K562 (cell line): ENCODE data around the gene AP1B1. TPM values are rescaled to one million over a fixed set of nuclear protein-coding genes. Genes with fewer than 3 reads are reported as not detected.

ENCODE experiments used
- ATAC-seq: fragments of 200-7000 bp; cut with Tn5 transposase; 3 replicates; pipeline ENCODE4 v1.9.1; 2020; ENCODE audit warnings: moderate library complexity
- BruUV-seq: library from RNA; stranded (reverse); fragments of 400-500 nt; replicated peaks from 2 replicates; lab custom pipeline; 2021; lab: Mats Ljungman, UMichigan
- CTCF ChIA-PET: fragments of 300-600 bp; formaldehyde crosslinking; extraction: SDS; loops from one replicate; lab custom pipeline; 2021; ENCODE audit warnings: low intra/inter-chr PET ratio; lab: Yijun Ruan, JAX
- POLR2A ChIA-PET: fragments of 300-600, 350-650 bp; sonication (Branson Sonifier 250); formaldehyde crosslinking; extraction: SDS; loops from one replicate; lab custom pipeline; 2021; ENCODE audit warnings: antibody characterized with exemption, inconsistent platforms; lab: Yijun Ruan, JAX
- DNase-seq, 4 experiments: peaks; one replicate each; pipeline versions ENCODE4 v3.0.0 to v3.0.0-alpha.2; 2011 to 2018; ENCODE audit warnings: low spot score in 3 of 4, mixed read lengths in 3 of 4; ENCODE audit errors: extremely low read depth in 1 of 4
- FAIRE-seq: peaks from 2 replicates; lab custom pipeline; 2011; peaks lifted over from hg19 to GRCh38; lab: Jason Lieb, UNC
- H2AFZ ChIP-seq: 2 replicates; pipeline ENCODE4 v1.6.0; 2011; ENCODE audit warnings: low read depth, low read length, control low read depth, inconsistent platforms
- H3K27ac ChIP-seq: fragments of 200-600 bp; 3 replicates; pipeline ENCODE4 v1.8.0; 2011; ENCODE audit warnings: low read depth, mild to moderate bottlenecking, control low read depth, inconsistent platforms, low read length, moderate library complexity, mixed read lengths; ENCODE audit errors: extremely low read depth
- H3K27me3 ChIP-seq, 2 experiments: fragments of 300-600 bp in 1 of 2; 2 replicates in 1 of 2; 3 replicates in 1 of 2; pipeline versions ENCODE4 v1.6.0 to v1.8.0; 2011; ENCODE audit warnings: inconsistent platforms in 2 of 2, low read length in 2 of 2, mild to moderate bottlenecking in 1 of 2, mixed read lengths in 1 of 2, moderate library complexity in 1 of 2; ENCODE audit not compliant: control insufficient read depth in 2 of 2, insufficient read depth in 2 of 2
- H3K36me3 ChIP-seq: fragments of 300-600 bp; 3 replicates; pipeline ENCODE4 v1.8.0; 2011; ENCODE audit warnings: mild to moderate bottlenecking, low read length, inconsistent platforms; ENCODE audit not compliant: control insufficient read depth, insufficient read depth
- H3K4me1 ChIP-seq, 2 experiments: fragments of 200-600 bp in 1 of 2; replicated peaks in 1 of 2; 2 replicates in 1 of 2; 3 replicates in 1 of 2; pipeline versions ENCODE4 v1.5.1 to v1.8.0; 2011; ENCODE audit warnings: inconsistent platforms in 2 of 2, low read length in 2 of 2, mild to moderate bottlenecking in 1 of 2, mixed read lengths in 1 of 2, moderate library complexity in 1 of 2; ENCODE audit not compliant: control insufficient read depth in 2 of 2, insufficient read depth in 2 of 2
- H3K4me2 ChIP-seq: 2 replicates; pipeline ENCODE4 v1.6.1; 2011; ENCODE audit warnings: low read length, control low read depth, inconsistent platforms, mixed read lengths; ENCODE audit not compliant: insufficient read depth
- H3K4me3 ChIP-seq: fragments of 200-600 bp; sonication (generic), shearing (Covaris generic); 2 replicates; pipeline ENCODE4 v1.5.1; 2016; ENCODE audit warnings: control low read depth, inconsistent platforms
- H3K79me2 ChIP-seq: fragments of 200-600 bp; 3 replicates; pipeline ENCODE4 v1.8.0; 2011; ENCODE audit warnings: low read length, inconsistent platforms; ENCODE audit not compliant: control insufficient read depth, insufficient read depth
- H3K9ac ChIP-seq, 2 experiments: 2 replicates each; pipeline versions ENCODE4 v1.6.0 to v1.6.1; 2011; ENCODE audit warnings: low read depth in 2 of 2, low read length in 2 of 2, control low read depth in 1 of 2, inconsistent platforms in 1 of 2, mild to moderate bottlenecking in 1 of 2, mixed read lengths in 1 of 2; ENCODE audit not compliant: insufficient read depth in 1 of 2
- H3K9me1 ChIP-seq: one replicate; pipeline ENCODE4 v1.6.0; 2011; ENCODE audit warnings: inconsistent platforms, mild to moderate bottlenecking, low read length, moderate library complexity; ENCODE audit not compliant: control insufficient read depth, insufficient read depth
- H3K9me3 ChIP-seq: replicated peaks from 2 replicates; pipeline ENCODE4 v1.5.1; 2011; ENCODE audit warnings: low read depth, low read length, inconsistent platforms; ENCODE audit not compliant: control insufficient read depth, insufficient read depth
- H4K20me1 ChIP-seq: replicated peaks from 2 replicates; pipeline ENCODE4 v1.6.1; 2011; ENCODE audit warnings: low read length, inconsistent platforms, mixed read lengths; ENCODE audit not compliant: control insufficient read depth, insufficient read depth
- CHCHD3 ChIP-seq: fragments of 250-450 bp; sonication (Bioruptor Pico); IDR thresholded peaks from 2 replicates; pipeline ENCODE4 v2.1.2; 2022; ENCODE audit warnings: mild to moderate bottlenecking
- HDAC2 ChIP-seq: fragments of 450-650 bp; IDR thresholded peaks from 2 replicates; pipeline ENCODE4 v1.6.1; 2016; ENCODE audit warnings: mild to moderate bottlenecking
- POLR2AphosphoS5 ChIP-seq: IDR thresholded peaks from 2 replicates; pipeline ENCODE4 v1.6.1; 2011; ENCODE audit warnings: mild to moderate bottlenecking, low read depth, low read length, moderate library complexity; ENCODE audit not compliant: control insufficient read depth, insufficient read depth
- POLR2G ChIP-seq: fragments of 200-400 bp; formaldehyde crosslinking; IDR thresholded peaks from 2 replicates; pipeline ENCODE4 v1.6.1; 2017; ENCODE audit warnings: low read depth, mild to moderate bottlenecking, antibody characterized with exemption, low read length, moderate library complexity
- RBFOX2 ChIP-seq: fragments of 200-400 bp; formaldehyde crosslinking; IDR thresholded peaks from 2 replicates; pipeline ENCODE4 v1.6.1; 2017; ENCODE audit warnings: low read depth, mild to moderate bottlenecking, low read length, moderate library complexity
- SIN3A ChIP-seq, 2 experiments: fragments of 150-350 bp in 1 of 2; IDR thresholded peaks; 2 replicates each; pipeline ENCODE4 v1.6.1; 2011 to 2016; ENCODE audit warnings: borderline replicate concordance in 2 of 2, low read depth in 2 of 2, low read length in 2 of 2, mild to moderate bottlenecking in 2 of 2, moderate library complexity in 2 of 2; ENCODE audit not compliant: control insufficient read depth in 1 of 2
- WGBS: fragments of 100-300 bp; shearing (Covaris generic); methylation state at CpG from one replicate; pipeline ENCODE4 v1.1.6; 2016; ENCODE audit warnings: low coverage, mixed read lengths; ENCODE audit not compliant: insufficient coverage; ENCODE audit errors: missing lambda C conversion rate; 5-methylcytosine and 5-hydroxymethylcytosine counted together
- in situ Hi-C: fragments of 300-500 bp; cut with MboI; formaldehyde crosslinking; loops from 4 replicates; pipeline ENCODE4 v1.15.0; 2018; ENCODE audit warnings: inconsistent platforms, mixed read lengths
- intact Hi-C: fragments of 100-400 bp; cut with micrococcal nuclease; formaldehyde crosslinking; loops from 2 replicates; pipeline ENCODE4 v1.14.2; 2022
- polyA plus RNA-seq, 8 experiments: library from polyadenylated mRNA; depleted of rRNA in 4 of 8; stranded (reverse) in 5 of 8; unstranded in 3 of 8; fragments of >200 nt; fragmentation: Nextera tagmentation in 2 of 8; fragmentation: Illumina TruSeq in 1 of 8; extraction: Ambion mirVana in 2 of 8; extraction: Trizol in 1 of 8; gene quantifications; 2 replicates each; pipeline versions ENCODE4 v1.2.1 to v1.2.3, GENCODE V29; 2011 to 2014; ENCODE audit warnings: inconsistent platforms in 1 of 8, missing spikeins in 1 of 8
- total RNA-seq, 7 experiments: library from RNA; depleted of rRNA in 6 of 7; stranded (reverse); fragments of >200 nt in 6 of 7; fragmentation: Illumina TruSeq in 2 of 7; extraction: Trizol in 2 of 7; gene quantifications; 2 replicates each; pipeline versions ENCODE4 v1.2.1 to v1.2.3, GENCODE V29; 2011 to 2021; ENCODE audit warnings: low replicate concordance in 1 of 7

The AP1B1 gene
- total and polyA plus RNA-seq, 9 of the 15 experiments (the other 6 are each of a cell fraction or from before 2014, with no cell fraction given): 1.2 to 60.9 (median 30.1) TPM

DNA sequence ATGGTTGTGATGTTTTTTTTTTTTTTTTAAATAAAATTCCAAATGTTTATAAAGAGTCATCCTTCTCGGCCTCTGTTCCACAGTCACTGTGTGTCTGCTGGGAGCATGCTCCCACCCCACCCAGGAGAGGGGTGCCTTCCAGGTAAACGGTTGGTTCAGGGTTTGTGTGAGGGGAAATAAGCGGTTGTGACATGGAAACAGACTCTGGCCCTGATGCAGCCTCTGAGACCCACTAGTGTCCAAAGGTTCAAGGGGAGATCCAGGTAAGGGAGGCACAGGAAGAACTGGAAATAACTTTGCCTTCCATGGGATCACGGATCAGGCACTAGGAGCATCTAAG is 87.9 kb downstream of the AP1B1 start:
- no peaks in the 10 kb centered on the region; the same call in 1 of the 2 replicates for H4K20me1 ChIP-seq
- no peak overlapping the region for H3K4me2 ChIP-seq
- no peak overlapping the region for H2AFZ ChIP-seq
- H3K4me1 ChIP-seq: peaks cover 7 to 36% of the 10 kb centered on the region in 2 experiments
- TF ChIP-seq POLR2AphosphoS5 (peak; percentile 31), HDAC2 (no peak), SIN3A (IDR thresholded peaks at IDR 0.05; ENCODE audit: borderline replicate concordance in 2 of 2, control insufficient read depth in 1 of 2, low read depth in 2 of 2, low read length in 2 of 2) (0 out of 4 replicates have a peak, but pooled peaks of 1 of the 2 experiments have one; percentile 43)
- H3K27me3 ChIP-seq: no peaks in the 10 kb centered on the region
- FAIRE-seq: no peak
- no TSS peak for BruUV-seq
- H3K27ac ChIP-seq: no peak overlapping the region
- in situ Hi-C loops (no loop called here), intact Hi-C loops (no loop called here)
- no peaks in the 10 kb centered on the region for H3K9me1 ChIP-seq
- no peak for DNase-seq
- 74% methylated on average over 4 of the region's 4 CpGs for WGBS
- H3K4me3 ChIP-seq: no peak overlapping the region
- H3K9me3 ChIP-seq: no peaks in the 10 kb centered on the region
- CTCF ChIA-PET: no interaction called here
- no peak overlapping the region for H3K9ac ChIP-seq
- no peaks in the 10 kb centered on the region for H3K79me2 ChIP-seq
- POLR2A ChIA-PET: interaction anchor here (0.6 to 0.7 kb wide), 2 partner anchors 37 to 212 kb away, joined by 3 to 4 read pairs; no protein-coding TSS in a partner anchor
- no peak for ATAC-seq
- peaks cover 50% of the 10 kb centered on the region for H3K36me3 ChIP-seq

DNA sequence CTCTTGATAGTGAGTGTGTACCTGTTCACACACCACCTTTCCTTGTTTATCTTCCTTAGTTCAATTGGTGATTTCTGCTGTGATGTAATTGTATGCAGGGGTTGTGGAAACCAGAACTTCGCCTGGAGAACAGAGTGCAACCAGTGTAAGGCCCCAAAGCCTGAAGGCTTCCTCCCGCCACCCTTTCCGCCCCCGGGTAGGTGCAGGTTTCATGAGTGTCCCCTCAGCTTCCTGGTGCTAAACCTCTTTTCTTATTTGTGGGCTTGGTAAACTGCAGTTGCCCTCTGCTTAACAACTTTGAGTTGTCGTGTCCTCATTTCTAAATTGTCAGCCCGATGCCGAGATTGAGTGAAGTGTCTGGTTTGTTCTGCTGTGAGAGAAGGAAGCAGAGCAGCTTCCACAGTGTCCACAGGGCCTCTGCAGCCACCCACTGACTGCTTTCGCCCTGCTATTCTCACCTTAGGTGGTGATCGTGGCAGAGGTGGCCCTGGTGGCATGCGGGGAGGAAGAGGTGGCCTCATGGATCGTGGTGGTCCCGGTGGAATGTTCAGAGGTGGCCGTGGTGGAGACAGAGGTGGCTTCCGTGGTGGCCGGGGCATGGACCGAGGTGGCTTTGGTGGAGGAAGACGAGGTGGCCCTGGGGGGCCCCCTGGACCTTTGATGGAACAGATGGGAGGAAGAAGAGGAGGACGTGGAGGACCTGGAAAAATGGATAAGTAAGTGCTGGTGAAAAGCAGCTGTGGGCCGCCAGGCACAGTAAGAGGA is 89.1 kb downstream of the AP1B1 start:
- CTCF ChIA-PET: no interaction called here
- FAIRE-seq: no peak

More for the DNA sequence above, 89.1 kb downstream of the AP1B1 start:
- DNase-seq (no peak), ATAC-seq (no peak)
- H3K4me2 ChIP-seq: no peak overlapping the region
- H2AFZ ChIP-seq: no peak overlapping the region
- TF ChIP-seq POLR2G: 0 out of 2 replicates have a peak, but pooled peaks have one; percentile 46
- TF ChIP-seq RBFOX2: 0 out of 2 replicates have a peak, but pooled peaks have one; percentile 16
- no peak for TF ChIP-seq CHCHD3 (CRISPR knock-in tag)
- intact Hi-C loops: no loop called here
- H3K9ac ChIP-seq: peak overlapping the region in 1 of 2 experiments; percentile 45; a peak in 1 of 4 replicates
- H3K9me1 ChIP-seq: no peaks in the 10 kb centered on the region
- H3K27ac ChIP-seq: no peak overlapping the region
- no peaks in the 10 kb centered on the region; the same call in 1 of the 2 replicates for H4K20me1 ChIP-seq
- TSS peak; percentile 96 for BruUV-seq
- no peak overlapping the region for H3K4me3 ChIP-seq
- peaks cover 61% of the 10 kb centered on the region for H3K36me3 ChIP-seq
- 87% methylated on average over 13 of the region's 19 CpGs for WGBS
- H3K79me2 ChIP-seq: no peaks in the 10 kb centered on the region
- H3K27me3 ChIP-seq: no peaks in the 10 kb centered on the region
- in situ Hi-C loops: no loop called here
- POLR2A ChIA-PET: interaction anchor here (0.6 to 1.7 kb wide), 2 partner anchors 12 to 15 kb away, joined by 3 to 6 read pairs; no protein-coding TSS in a partner anchor
- no peaks in the 10 kb centered on the region for H3K9me3 ChIP-seq
- peaks cover 7 to 27% of the 10 kb centered on the region in 2 experiments for H3K4me1 ChIP-seq
